CD4-positive, alpha-beta T cell treated with Interferon gamma for 1 hour (primary cell): Measurements from ENCODE around the gene GOLGA6L24.
"Not testable (repeated sequence)": the region's sequence is repeated elsewhere in the genome, so short reads cannot be mapped to it uniquely, and the experiment has no call there.

ENCODE experiments used
- DNase-seq: peaks from one replicate; pipeline ENCODE4 v3.0.0-alpha.2; 2020

GOLGA6L24 gene

GRCh38 chr15:28357984-28358383 is at the start of gene GOLGA6L24:
Gene GOLGA6L24 (minus strand): TSS chr15:28358084. CDS start chr15:28358023, 61 bp downstream.
- not testable (repeated sequence) for DNase-seq

- not testable (repeated sequence) for DNase-seq
Observed at GRCh38 chr15:28402774-28403435, 45.0 kb upstream of the GOLGA6L24 start.

- not testable (repeated sequence) for DNase-seq
Observed at GRCh38 chr15:28396022-28396421, 38.1 kb upstream of the GOLGA6L24 start.

- DNase-seq = not testable (repeated sequence)
Observed at GRCh38 chr15:28380053-28380452, 22.2 kb upstream of the GOLGA6L24 start.

GRCh38 chr15:28378364-28378763 is 20.5 kb upstream of the GOLGA6L24 start, which contains the start of gene GOLGA8F:
Gene GOLGA8F (plus strand): TSS chr15:28378664. CDS start chr15:28378762, 98 bp downstream.
- not testable (repeated sequence) for DNase-seq

- not testable (repeated sequence) for DNase-seq
Observed at GRCh38 chr15:28365502-28365901, 7.6 kb upstream of the GOLGA6L24 start.

- not testable (repeated sequence) for DNase-seq
Observed at GRCh38 chr15:28322129-28322588, 35.7 kb downstream of the GOLGA6L24 start, which contains the start of gene HERC2. Gene HERC2 (minus strand): TSS chr15:28322179. CDS start chr15:28321433, 746 bp downstream.

- not testable (repeated sequence) for DNase-seq
Observed at GRCh38 chr15:28321358-28322078, 36.4 kb downstream of the GOLGA6L24 start.

GRCh38 chr15:28319725-28320124 is 38.2 kb downstream of the GOLGA6L24 start:
- DNase-seq = not testable (repeated sequence)

- not testable (repeated sequence) for DNase-seq
Observed at GRCh38 chr15:28318828-28319227, 39.1 kb downstream of the GOLGA6L24 start.

- not testable (repeated sequence) for DNase-seq
Observed at GRCh38 chr15:28318122-28318521, 39.8 kb downstream of the GOLGA6L24 start.

- not testable (repeated sequence) for DNase-seq
Observed at GRCh38 chr15:28316958-28317357, 40.9 kb downstream of the GOLGA6L24 start.

GRCh38 chr15:28310454-28310853 is 47.4 kb downstream of the GOLGA6L24 start:
- not testable (repeated sequence) for DNase-seq

- DNase-seq = not testable (repeated sequence)
Observed at GRCh38 chr15:28308718-28309117, 49.2 kb downstream of the GOLGA6L24 start.
